T-cell (primary cell): ENCODE results near the gene ZFAND2B. TPM values are rescaled to one million over a fixed set of nuclear protein-coding genes. Genes with fewer than 3 reads are reported as not detected.

Experiments
- ATAC-seq, 4 experiments: fragments of 200-7000 bp in 3 of 4; fragments of 150-1000 bp in 1 of 4; cut with Tn5 transposase; replicated peaks in 1 of 4; 1 replicate in 3 of 4; 2 replicates in 1 of 4; pipeline ENCODE4 v1.10.0; 2021; ENCODE audit warnings: moderate library complexity in 3 of 4, mild to moderate bottlenecking in 2 of 4, moderate number of reproducible peaks in 1 of 4
- CTCF ChIA-PET, 2 donors: fragments of 300-600 bp; sonication (Branson Sonifier 250); formaldehyde crosslinking; loops; one replicate each; lab custom pipeline; 2022; ENCODE audit warnings: antibody characterized with exemption in 2 of 2; lab: Charles Lee
- POLR2A ChIA-PET, 2 donors: fragments of 300-600 bp; sonication (Branson Sonifier 250); formaldehyde crosslinking; loops; one replicate each; lab custom pipeline; 2022; ENCODE audit warnings: antibody characterized with exemption in 2 of 2; lab: Charles Lee
- DNase-seq, 35 experiments: peaks; one replicate each; pipeline versions ENCODE4 v3.0.0 to v3.0.0-alpha.2; 2013 to 2023
- H3K27ac ChIP-seq: one replicate; pipeline ENCODE4 v1.5.1; 2013; ENCODE audit warnings: low read length
- H3K27me3 ChIP-seq, 2 experiments: replicated peaks in 1 of 2; 1 replicate in 1 of 2; 2 replicates in 1 of 2; pipeline versions ENCODE4 v1.6.1 to v1.7.0; 2013; ENCODE audit warnings: low read length in 1 of 2, mixed read lengths in 1 of 2; ENCODE audit not compliant: control insufficient read depth in 2 of 2, insufficient read depth in 2 of 2; ENCODE audit errors: extremely low read depth in 1 of 2
- H3K36me3 ChIP-seq, 2 donors: 1 replicate in 1 of 2; 2 replicates in 1 of 2; pipeline versions ENCODE4 v1.6.1 to v1.7.0; 2013; ENCODE audit warnings: low read length in 1 of 2; ENCODE audit not compliant: control insufficient read depth in 2 of 2, insufficient read depth in 1 of 2; ENCODE audit errors: extremely low read depth in 1 of 2
- H3K4me1 ChIP-seq, 2 experiments: 1 replicate in 1 of 2; 2 replicates in 1 of 2; pipeline versions ENCODE4 v1.6.1 to v1.7.0; 2013; ENCODE audit warnings: low read length in 2 of 2, mixed read lengths in 1 of 2; ENCODE audit not compliant: insufficient read depth in 2 of 2, control insufficient read depth in 1 of 2; ENCODE audit errors: extremely low read depth in 1 of 2
- H3K4me3 ChIP-seq, 2 donors: 1 replicate in 1 of 2; 2 replicates in 1 of 2; pipeline versions ENCODE4 v1.5.1 to v1.7.0; 2013; ENCODE audit warnings: mild to moderate bottlenecking in 2 of 2, low read length in 1 of 2, moderate library complexity in 1 of 2; ENCODE audit not compliant: control insufficient read depth in 1 of 2; ENCODE audit errors: extremely low read depth in 1 of 2
- H3K9me3 ChIP-seq: 2 replicates; pipeline ENCODE4 v1.7.0; 2013
- H3K27ac Mint-ChIP-seq, 2 donors: one replicate each; pipeline ENCODE4 v1.8.0; 2020 to 2021; ENCODE audit warnings: mild to moderate bottlenecking in 2 of 2, mixed read lengths in 2 of 2
- H3K27me3 Mint-ChIP-seq, 2 donors: one replicate each; pipeline ENCODE4 v1.8.0; 2021 to 2022; ENCODE audit warnings: mixed read lengths in 2 of 2
- H3K36me3 Mint-ChIP-seq: one replicate; pipeline ENCODE4 v1.8.0; 2021; ENCODE audit warnings: mixed read lengths
- H3K4me1 Mint-ChIP-seq, 3 donors: one replicate each; pipeline ENCODE4 v1.8.0; 2020 to 2022; ENCODE audit warnings: mixed read lengths in 3 of 3, mild to moderate bottlenecking in 1 of 3
- H3K4me3 Mint-ChIP-seq, 3 donors: one replicate each; pipeline ENCODE4 v1.8.0; 2020 to 2022; ENCODE audit warnings: mild to moderate bottlenecking in 3 of 3, mixed read lengths in 3 of 3, moderate library complexity in 3 of 3
- H3K9me3 Mint-ChIP-seq, 3 donors: one replicate each; pipeline ENCODE4 v1.8.0; 2020 to 2022; ENCODE audit warnings: mixed read lengths in 3 of 3
- WGBS: methylation state at CpG from one replicate; pipeline ENCODE4 v1.1.5; 2013; ENCODE audit warnings: missing lambda C conversion rate; ENCODE audit not compliant: insufficient coverage; 5-methylcytosine and 5-hydroxymethylcytosine counted together
- total RNA-seq, 35 experiments: library from RNA in 6 of 35; stranded (reverse) in 6 of 35; fragments of 120-200 nt in 1 of 35; gene quantifications; one replicate each; pipeline versions ENCODE4 v1.2.1 to v1.2.4 and lab custom pipeline; 2013 to 2026

Gene ZFAND2B
- total RNA-seq, 5 donors from 2014 or later (not counting 1 experiment from before 2014, with no cell fraction given), result 61.7 to 91.6 (median 85.6) TPM

DNA sequence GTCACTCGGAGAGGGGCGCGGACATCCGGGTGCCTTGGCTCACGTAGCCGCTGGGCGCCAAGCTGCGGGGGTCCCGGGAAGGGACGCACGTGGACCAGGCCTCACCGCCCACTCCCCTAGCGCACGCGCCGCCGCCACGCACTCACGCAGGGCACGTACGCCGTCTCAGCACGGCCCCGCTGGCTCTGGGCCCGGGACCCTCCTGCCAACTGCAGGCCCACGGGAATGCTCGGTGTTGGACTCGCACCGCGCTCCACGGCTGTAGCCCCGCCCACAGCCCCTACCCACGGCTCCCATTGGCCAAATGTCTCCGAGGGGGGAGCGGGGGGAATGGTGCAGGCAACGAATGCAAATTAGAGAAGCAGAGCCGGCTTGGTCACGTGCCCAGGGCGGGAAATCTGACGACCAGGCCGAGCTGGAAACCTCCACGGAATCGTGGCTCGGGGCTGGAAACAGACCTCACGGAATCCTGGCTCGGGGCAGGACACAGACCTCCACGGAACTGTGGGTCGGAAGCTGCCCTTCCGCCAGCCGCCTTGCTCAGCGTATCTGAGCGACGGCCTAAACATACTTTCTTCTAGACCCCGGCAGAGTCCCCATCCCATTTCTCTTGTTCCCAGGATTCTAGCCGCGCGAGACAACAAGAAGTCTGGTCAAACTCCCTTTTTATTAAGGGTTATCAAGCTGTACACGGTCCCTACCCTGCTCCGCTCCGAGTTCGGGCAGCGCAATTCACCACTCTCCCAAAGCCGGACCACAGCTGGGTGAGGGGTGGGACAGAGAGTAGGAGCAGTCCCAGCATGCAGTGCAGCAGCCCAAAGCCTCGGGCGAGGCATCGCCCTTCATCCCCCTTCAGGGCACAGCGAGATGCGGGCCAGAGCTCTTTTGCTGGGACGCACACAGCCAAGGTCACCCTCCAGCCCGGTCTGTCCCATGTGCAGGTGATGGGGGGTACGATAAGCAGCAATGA, 12.4 kb downstream of the ZFAND2B start, which contains the start of gene ABCB6:
Gene ABCB6 (minus strand): TSS at position 227 of the 970 bp plus-strand sequence. CDS start 285 bp downstream, outside the sequence.
- Mint-ChIP-seq H3K36me3 (peaks cover 22% of the 10 kb centered on the region), H3K4me1 (peaks cover 12 to 26% (median 20%) of the 10 kb centered on the region in 3 donors), H3K27ac (peak within 1 kb of the TSS; percentile 69 to 79), H3K27me3 (no peaks in the 10 kb centered on the region), H3K9me3 (no peaks in the 10 kb centered on the region), H3K4me3 (peak within 1 kb of the TSS; percentile 76 to 83 (median 78))
- CTCF ChIA-PET, result interaction anchor here (0.9 to 1.7 kb wide), 6 partner anchors 13 to 169 kb away, joined by 3 to 5 read pairs (median 4); partner anchors contain the start of genes DNPEP (in 1 of the 2) and ZFAND2B (in 1 of the 2)
- POLR2A ChIA-PET, result interaction anchor here in 1 of 2 donors (0.5 kb wide), 2 partner anchors 32 to 34 kb away, joined by 3 to 4 read pairs; no protein-coding TSS in a partner anchor
- DNase-seq, result peak; percentile 72 to 90 (median 80)
- H3K36me3 ChIP-seq, result peaks cover 18 to 40% of the 10 kb centered on the region in 2 donors
- WGBS, result 10% methylated on average over 54 of the region's 71 CpGs
- peak; percentile 84 to 90 (median 88) for ATAC-seq
- H3K27me3 ChIP-seq, result no peaks in the 10 kb centered on the region
- peaks cover 4 to 25% of the 10 kb centered on the region in 2 experiments for H3K4me1 ChIP-seq
- peak within 1 kb of the TSS; percentile 56 to 67 for H3K4me3 ChIP-seq
- H3K9me3 ChIP-seq, result no peaks in the 10 kb centered on the region
- H3K27ac ChIP-seq, result peak within 1 kb of the TSS; percentile 31

GRCh38 chr2:219219784-219220532, 13.4 kb downstream of the ZFAND2B start:
- Histone ChIP-seq H3K36me3 (peaks cover 21 to 49% of the 10 kb centered on the region in 2 donors), H3K4me1 (peaks cover 4 to 25% of the 10 kb centered on the region in 2 experiments), H3K27me3 (no peaks in the 10 kb centered on the region), H3K9me3 (no peaks in the 10 kb centered on the region), H3K4me3 (no peak overlapping the region), H3K27ac (no peak overlapping the region)
- H3K36me3 Mint-ChIP-seq, result peaks cover 26% of the 10 kb centered on the region
- peak overlapping the region in 1 of 2 donors; percentile 12 for H3K27ac Mint-ChIP-seq
- H3K27me3 Mint-ChIP-seq, result no peaks in the 10 kb centered on the region
- no peak for DNase-seq
- H3K4me3 Mint-ChIP-seq, result peak overlapping the region; percentile 21 to 83 (median 76)
- 94% methylated on average over 11 of the region's 18 CpGs for WGBS
- H3K4me1 Mint-ChIP-seq, result peaks cover 15 to 29% (median 20%) of the 10 kb centered on the region in 3 donors
- ChIA-PET POLR2A (interaction anchor here in 1 of 2 donors (0.5 kb wide), 1 partner anchor 31 kb away, joined by 3 read pairs; no protein-coding TSS in a partner anchor), CTCF (interaction anchor here in 1 of 2 donors (0.9 to 1.7 kb wide), 2 partner anchors 75 to 168 kb away, joined by 4 to 5 read pairs; partner anchors contain the start of gene DNPEP)
- no peak for ATAC-seq
- H3K9me3 Mint-ChIP-seq, result no peaks in the 10 kb centered on the region

DNA sequence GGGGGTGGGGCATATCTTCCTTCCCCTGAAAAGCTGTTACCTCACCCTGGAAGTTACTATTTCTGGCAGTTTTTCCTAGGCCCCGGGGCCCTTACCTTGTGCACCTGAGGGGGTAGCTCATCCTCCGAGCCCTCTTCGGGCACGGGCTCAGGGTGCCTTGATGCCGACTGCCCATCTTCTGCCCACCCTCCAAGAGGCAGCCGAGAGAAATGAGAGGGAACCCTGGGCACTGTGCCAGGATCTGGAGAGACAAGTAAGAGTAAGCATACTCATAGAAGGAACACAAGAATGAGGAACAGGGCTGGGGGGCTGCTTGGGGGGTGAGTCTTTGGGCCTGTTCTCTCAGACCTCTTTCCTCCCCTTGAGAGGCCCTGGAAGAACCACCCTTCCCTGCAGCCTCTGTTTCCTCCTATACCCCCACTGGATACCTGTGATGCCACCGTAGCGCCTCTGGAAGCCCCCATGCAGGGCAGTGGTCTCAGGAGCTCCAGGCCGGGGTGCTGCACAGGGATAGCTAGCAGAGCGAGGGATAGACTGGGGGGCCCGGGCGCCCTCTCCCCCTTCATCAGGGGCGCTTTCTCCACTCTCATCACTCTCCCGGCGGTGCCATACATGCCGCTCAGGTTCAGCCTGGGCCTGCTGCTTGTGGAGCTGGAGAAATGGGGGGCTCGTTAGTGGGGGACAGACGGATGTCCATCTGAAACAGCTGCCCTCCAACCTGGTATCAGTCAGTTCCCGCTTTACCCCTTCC, 14.2 kb downstream of the ZFAND2B start:
- peaks cover 18 to 31% (median 22%) of the 10 kb centered on the region in 3 donors for H3K4me1 Mint-ChIP-seq
- WGBS, result 100% methylated on average over 2 of the region's 19 CpGs
- Histone ChIP-seq H3K27ac (no peak overlapping the region), H3K27me3 (no peaks in the 10 kb centered on the region), H3K36me3 (peaks cover 21 to 58% of the 10 kb centered on the region in 2 donors), H3K9me3 (no peaks in the 10 kb centered on the region), H3K4me3 (no peak overlapping the region), H3K4me1 (peaks cover 4 to 25% of the 10 kb centered on the region in 2 experiments)
- POLR2A ChIA-PET, result no interaction called here
- H3K9me3 Mint-ChIP-seq, result no peaks in the 10 kb centered on the region
- peaks cover 31% of the 10 kb centered on the region for H3K36me3 Mint-ChIP-seq
- H3K4me3 Mint-ChIP-seq, result no peak overlapping the region
- CTCF ChIA-PET, result no interaction called here
- H3K27me3 Mint-ChIP-seq, result no peaks in the 10 kb centered on the region
- ATAC-seq, result no peak
- peak overlapping the region in 1 of 2 donors; percentile 39 for H3K27ac Mint-ChIP-seq
- DNase-seq, result no peak

DNA sequence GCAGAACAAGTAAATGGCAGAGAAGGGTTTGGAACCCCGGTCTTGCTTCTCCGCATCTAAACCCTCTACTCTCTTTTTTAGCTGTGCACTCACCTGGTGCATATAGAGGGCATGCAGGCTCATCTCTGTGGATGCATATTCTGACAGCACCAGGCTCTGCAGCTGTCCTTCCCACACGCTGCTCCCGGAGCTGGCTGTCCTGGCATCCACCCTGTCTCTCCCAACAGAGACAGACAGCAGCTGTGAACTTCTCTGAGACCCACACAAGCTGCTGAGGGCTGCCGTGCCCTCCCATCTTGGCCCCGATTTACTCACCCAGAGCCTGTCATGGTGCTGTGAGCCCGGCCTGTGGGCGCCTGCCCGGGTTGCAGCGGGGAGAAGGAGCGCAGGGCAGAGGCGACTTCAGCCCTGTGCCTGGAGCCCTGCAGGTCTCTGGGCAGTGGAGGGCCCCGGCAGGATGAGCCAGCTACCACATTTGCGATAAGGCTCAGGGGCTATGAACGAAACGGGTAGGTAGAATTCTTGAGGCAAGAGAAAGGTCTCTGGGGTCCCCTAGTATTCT, 15.5 kb downstream of the ZFAND2B start:
- CTCF ChIA-PET, result no interaction called here
- DNase-seq (no peak), ATAC-seq (no peak)
- H3K9me3 Mint-ChIP-seq, result no peaks in the 10 kb centered on the region
- peaks cover 35% of the 10 kb centered on the region for H3K36me3 Mint-ChIP-seq
- peaks cover 21 to 64% of the 10 kb centered on the region in 2 donors for H3K36me3 ChIP-seq
- H3K27me3 ChIP-seq, result no peaks in the 10 kb centered on the region
- no peak overlapping the region for H3K27ac Mint-ChIP-seq
- no peaks in the 10 kb centered on the region for H3K27me3 Mint-ChIP-seq
- 98% methylated on average over 10 of the region's 16 CpGs for WGBS
- peaks cover 4 to 26% of the 10 kb centered on the region in 2 experiments for H3K4me1 ChIP-seq
- H3K4me1 Mint-ChIP-seq, result peaks cover 17 to 30% (median 25%) of the 10 kb centered on the region in 3 donors
- POLR2A ChIA-PET, result interaction anchor here in 1 of 2 donors (0.6 kb wide), 1 partner anchor 24 kb away, joined by 4 read pairs; no protein-coding TSS in a partner anchor
- H3K4me3 ChIP-seq, result no peak overlapping the region
- H3K9me3 ChIP-seq, result no peaks in the 10 kb centered on the region
- no peak overlapping the region for H3K4me3 Mint-ChIP-seq
- H3K27ac ChIP-seq, result no peak overlapping the region

DNA sequence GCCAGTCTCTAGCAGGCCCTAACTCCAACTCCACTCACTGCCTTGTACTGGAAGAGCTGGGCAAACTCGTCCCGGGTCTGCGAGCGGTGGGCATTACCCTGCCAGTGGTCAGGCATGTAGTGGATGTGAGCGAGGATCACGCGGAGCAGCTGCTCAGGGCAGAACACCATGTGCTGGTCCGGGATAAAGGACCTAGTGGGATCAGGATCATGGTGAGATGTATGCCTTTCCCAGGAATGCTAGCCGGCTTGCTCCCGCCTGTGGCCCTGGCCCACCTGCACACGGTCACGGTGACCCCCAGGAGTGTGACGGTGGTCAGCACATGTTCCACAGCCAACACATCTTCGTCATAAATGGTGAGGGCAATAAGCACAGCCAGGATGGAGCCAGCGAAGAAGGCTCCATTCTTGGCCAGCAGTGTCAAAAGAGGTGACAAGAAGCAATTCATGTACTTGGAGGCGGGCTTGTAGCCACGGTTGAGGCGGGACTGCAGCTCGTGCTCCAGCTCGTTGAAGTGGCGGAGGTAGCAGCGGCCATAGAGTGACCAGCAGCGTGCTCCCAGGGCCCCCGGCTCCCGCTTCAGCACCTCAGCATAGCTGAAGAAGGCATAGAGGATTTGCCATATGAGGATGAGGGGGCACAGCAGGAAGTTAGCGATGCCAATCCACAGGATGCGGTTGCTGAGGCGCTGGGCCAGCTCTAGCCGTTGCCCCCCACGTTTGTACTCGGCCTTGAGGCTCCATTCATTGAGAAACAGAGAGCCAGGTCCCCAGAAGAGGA, 17.4 kb downstream of the ZFAND2B start:
- Histone ChIP-seq H3K27ac (no peak overlapping the region), H3K27me3 (no peaks in the 10 kb centered on the region), H3K4me3 (no peak overlapping the region), H3K4me1 (peaks cover 10 to 28% of the 10 kb centered on the region in 2 experiments), H3K9me3 (no peaks in the 10 kb centered on the region), H3K36me3 (peaks cover 21 to 64% of the 10 kb centered on the region in 2 donors)
- WGBS, result 94% methylated on average over 27 of the region's 31 CpGs
- Mint-ChIP-seq H3K9me3 (no peaks in the 10 kb centered on the region), H3K4me1 (peaks cover 28 to 38% (median 32%) of the 10 kb centered on the region in 3 donors), H3K27ac (no peak overlapping the region), H3K36me3 (peaks cover 35% of the 10 kb centered on the region), H3K4me3 (no peak overlapping the region), H3K27me3 (no peaks in the 10 kb centered on the region)
- POLR2A ChIA-PET, result interaction anchor here in 1 of 2 donors (0.6 kb wide), 1 partner anchor 20 kb away, joined by 6 read pairs; no protein-coding TSS in a partner anchor
- ATAC-seq, result no peak
- DNase-seq, result no peak
- CTCF ChIA-PET, result interaction anchor here in 1 of 2 donors (1.1 kb wide), 1 partner anchor 76 kb away, joined by 3 read pairs; no protein-coding TSS in a partner anchor
